ENCODE measurements around the gene SSBP3.

DNA sequence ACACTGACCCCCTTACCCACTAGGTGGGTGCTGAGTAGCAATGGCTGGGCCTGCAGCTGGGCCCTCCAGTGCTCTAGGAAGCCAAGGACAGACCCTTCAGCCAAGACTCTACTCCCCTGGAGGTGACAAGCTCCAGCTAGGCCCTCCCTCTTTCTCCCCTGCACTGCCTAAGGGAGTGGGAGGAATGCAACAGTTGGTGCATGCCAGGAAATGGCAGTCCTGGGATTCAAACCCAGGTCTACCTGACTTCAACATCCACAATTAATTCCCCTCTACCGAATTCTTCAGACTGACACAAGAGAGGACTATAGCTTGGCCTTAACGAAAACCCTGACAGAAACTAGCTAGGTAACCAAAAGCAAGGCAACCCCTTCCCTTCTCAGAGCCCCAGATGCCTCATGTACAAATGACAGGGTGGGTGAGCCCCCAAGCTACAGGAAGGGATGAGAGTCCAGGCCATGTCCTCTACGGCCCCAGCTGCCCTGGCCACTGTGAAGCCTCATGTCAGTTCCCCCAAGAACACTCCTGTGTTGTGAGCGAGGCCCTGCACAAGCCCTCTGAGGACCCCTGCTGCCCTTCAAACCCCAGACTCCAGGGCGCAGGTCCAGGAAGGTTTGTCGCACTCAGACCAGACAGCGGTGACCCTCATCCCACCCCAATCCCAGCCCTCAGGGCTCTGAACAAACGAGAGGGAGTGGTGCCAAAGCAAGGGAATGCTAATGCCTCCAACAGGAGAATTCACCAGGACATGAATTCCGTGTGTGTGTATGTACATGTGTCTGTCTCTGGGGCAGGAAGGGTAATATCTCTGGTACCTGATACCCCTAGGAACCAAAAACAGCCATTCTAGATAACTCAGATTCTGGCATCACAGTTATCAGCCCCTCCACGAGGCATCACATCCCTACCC lies 113.9 kb downstream of the SSBP3 start:
- TF ChIP-seq, protein P1, sequence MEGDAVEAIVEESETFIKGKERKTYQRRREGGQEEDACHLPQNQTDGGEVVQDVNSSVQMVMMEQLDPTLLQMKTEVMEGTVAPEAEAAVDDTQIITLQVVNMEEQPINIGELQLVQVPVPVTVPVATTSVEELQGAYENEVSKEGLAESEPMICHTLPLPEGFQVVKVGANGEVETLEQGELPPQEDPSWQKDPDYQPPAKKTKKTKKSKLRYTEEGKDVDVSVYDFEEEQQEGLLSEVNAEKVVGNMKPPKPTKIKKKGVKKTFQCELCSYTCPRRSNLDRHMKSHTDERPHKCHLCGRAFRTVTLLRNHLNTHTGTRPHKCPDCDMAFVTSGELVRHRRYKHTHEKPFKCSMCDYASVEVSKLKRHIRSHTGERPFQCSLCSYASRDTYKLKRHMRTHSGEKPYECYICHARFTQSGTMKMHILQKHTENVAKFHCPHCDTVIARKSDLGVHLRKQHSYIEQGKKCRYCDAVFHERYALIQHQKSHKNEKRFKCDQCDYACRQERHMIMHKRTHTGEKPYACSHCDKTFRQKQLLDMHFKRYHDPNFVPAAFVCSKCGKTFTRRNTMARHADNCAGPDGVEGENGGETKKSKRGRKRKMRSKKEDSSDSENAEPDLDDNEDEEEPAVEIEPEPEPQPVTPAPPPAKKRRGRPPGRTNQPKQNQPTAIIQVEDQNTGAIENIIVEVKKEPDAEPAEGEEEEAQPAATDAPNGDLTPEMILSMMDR (IDR thresholded peaks at IDR 0.05): no peak
- TF ChIP-seq POLR2A (IDR thresholded peaks at IDR 0.05): no peak

All from body of pancreas (tissue), 4 donors.